Measurements from ENCODE around the gene INHBB.

GRCh38 chr2:120355780-120356266 is 9.9 kb downstream of the INHBB start:
- no peak for TF ChIP-seq ELF4 (IDR thresholded peaks at IDR 0.05)
- TF ChIP-seq TARDBP (IDR thresholded peaks at IDR 0.05) = no peak
- no peak for TF ChIP-seq BHLHE40 (IDR thresholded peaks at IDR 0.05; ENCODE audit: borderline replicate concordance)
